IMR-90 (cell line): Measurements from ENCODE around the gene PMEPA1. TPM values are rescaled to one million over a fixed set of nuclear protein-coding genes. Genes with fewer than 3 reads are reported as not detected.

ENCODE experiments used
- ATAC-seq: fragments of 200-7000 bp; cut with Tn5 transposase; 2 replicates; pipeline ENCODE4 v1.9.1; 2020; ENCODE audit warnings: low read depth, mild to moderate bottlenecking, moderate library complexity
- BruUV-seq: library from RNA; stranded (reverse); fragments of 400-500 nt; replicated peaks from 2 replicates; lab custom pipeline; 2021; lab: Mats Ljungman, UMichigan
- CTCF ChIA-PET: fragments of 300-600 bp; formaldehyde crosslinking; extraction: SDS; loops from one replicate; lab custom pipeline; 2021; ENCODE audit warnings: antibody characterized with exemption; lab: Yijun Ruan, JAX
- POLR2A ChIA-PET: fragments of 300-600 bp; sonication (Branson Sonifier 250); formaldehyde crosslinking; loops from one replicate; lab custom pipeline; 2022; ENCODE audit warnings: antibody characterized with exemption; ENCODE audit not compliant: unreplicated experiment; lab: Charles Lee
- DNase-seq: peaks from one replicate; pipeline ENCODE4 v3.0.0; 2013
- H2AFZ ChIP-seq: replicated peaks from 2 replicates; pipeline ENCODE3; 2013; ENCODE audit warnings: low read length, mild to moderate bottlenecking; ENCODE audit not compliant: poor library complexity
- H2AK5ac ChIP-seq: 2 replicates; pipeline ENCODE4 v1.6.1; 2013; ENCODE audit warnings: low read depth, low read length, inconsistent platforms
- H2AK9ac ChIP-seq: replicated peaks from 2 replicates; pipeline ENCODE3; 2013; ENCODE audit warnings: mild to moderate bottlenecking, low read depth, low read length, moderate library complexity; ENCODE audit not compliant: poor library complexity
- H2BK120ac ChIP-seq: 2 replicates; pipeline ENCODE4 v1.6.1; 2013; ENCODE audit warnings: low read depth, low read length, inconsistent platforms
- H2BK15ac ChIP-seq: 3 replicates; pipeline ENCODE4 v1.6.1; 2013; ENCODE audit warnings: low read depth, low read length, inconsistent platforms
- H2BK20ac ChIP-seq: 2 replicates; pipeline ENCODE4 v1.6.1; 2013; ENCODE audit warnings: low read depth, mild to moderate bottlenecking, inconsistent platforms, low read length, moderate library complexity
- H2BK5ac ChIP-seq: 2 replicates; pipeline ENCODE4 v1.6.1; 2013; ENCODE audit warnings: mild to moderate bottlenecking, low read depth, low read length, inconsistent platforms; ENCODE audit not compliant: poor library complexity, severe bottlenecking
- H3K14ac ChIP-seq: replicated peaks from 2 replicates; pipeline ENCODE4 v1.6.1; 2013; ENCODE audit warnings: low read depth, low read length, inconsistent platforms
- H3K18ac ChIP-seq: 2 replicates; pipeline ENCODE4 v1.6.1; 2013; ENCODE audit warnings: low read depth, low read length, control low read depth
- H3K23ac ChIP-seq: 2 replicates; pipeline ENCODE4 v1.6.1; 2013; ENCODE audit warnings: low read depth, low read length, inconsistent platforms
- H3K27ac ChIP-seq: 2 replicates; pipeline ENCODE4 v1.5.1; 2013; ENCODE audit warnings: mild to moderate bottlenecking, control low read depth, low read length; ENCODE audit not compliant: insufficient read depth
- H3K27me3 ChIP-seq: 2 replicates; pipeline ENCODE4 v1.6.1; 2013; ENCODE audit warnings: low read length; ENCODE audit not compliant: control insufficient read depth, insufficient read depth
- H3K36me3 ChIP-seq: 2 replicates; pipeline ENCODE4 v1.6.1; 2013; ENCODE audit warnings: low read length, mixed read lengths; ENCODE audit not compliant: control insufficient read depth, insufficient read depth
- H3K4ac ChIP-seq: 2 replicates; pipeline ENCODE4 v1.6.1; 2013; ENCODE audit warnings: low read depth, low read length, inconsistent platforms
- H3K4me1 ChIP-seq: 2 replicates; pipeline ENCODE4 v1.6.1; 2013; ENCODE audit warnings: low read length, mixed read lengths; ENCODE audit not compliant: control insufficient read depth, insufficient read depth
- H3K4me2 ChIP-seq: 2 replicates; pipeline ENCODE4 v1.6.1; 2013; ENCODE audit warnings: low read depth, mild to moderate bottlenecking, control low read depth, low read length, moderate library complexity
- H3K4me3 ChIP-seq: 2 replicates; pipeline ENCODE4 v1.5.1; 2013; ENCODE audit warnings: low read depth, mild to moderate bottlenecking, control low read depth, low read length, moderate library complexity; ENCODE audit not compliant: insufficient read depth
- H3K56ac ChIP-seq: 2 replicates; pipeline ENCODE4 v1.6.1; 2013; ENCODE audit warnings: low read length, inconsistent platforms; ENCODE audit not compliant: insufficient read depth; ENCODE audit errors: extremely low read depth
- H3K79me1 ChIP-seq, 2 experiments: 2 replicates each; pipeline ENCODE4 v1.6.1; 2013; ENCODE audit warnings: low read length in 2 of 2, inconsistent platforms in 1 of 2, low read depth in 1 of 2
- H3K9ac ChIP-seq: 2 replicates; pipeline ENCODE4 v1.6.1; 2013; ENCODE audit warnings: low read depth, low read length, control low read depth
- H3K9me1 ChIP-seq: 2 replicates; pipeline ENCODE4 v1.6.1; 2013; ENCODE audit warnings: low read length, inconsistent platforms; ENCODE audit not compliant: insufficient read depth
- H3K9me3 ChIP-seq: 2 replicates; pipeline ENCODE4 v1.6.1; 2013; ENCODE audit warnings: low read length; ENCODE audit not compliant: control insufficient read depth, insufficient read depth
- H4K20me1 ChIP-seq: 2 replicates; pipeline ENCODE4 v1.6.1; 2013; ENCODE audit warnings: low read length, inconsistent platforms; ENCODE audit not compliant: insufficient read depth
- H4K5ac ChIP-seq: 2 replicates; pipeline ENCODE4 v1.6.1; 2013; ENCODE audit warnings: mild to moderate bottlenecking, low read depth, low read length, control low read depth
- H4K8ac ChIP-seq, 2 experiments: 2 replicates each; pipeline ENCODE4 v1.6.1; 2013; ENCODE audit warnings: low read depth in 2 of 2, low read length in 2 of 2, control low read depth in 1 of 2, inconsistent platforms in 1 of 2
- H4K91ac ChIP-seq: 2 replicates; pipeline ENCODE4 v1.6.1; 2013; ENCODE audit warnings: low read depth, low read length, inconsistent platforms; ENCODE audit not compliant: insufficient read depth
- BHLHE40 ChIP-seq: fragments of 150-350 bp; IDR thresholded peaks from 2 replicates; pipeline ENCODE4 v1.6.1; 2016; ENCODE audit warnings: mild to moderate bottlenecking, low read depth, low read length
- CEBPB ChIP-seq: IDR thresholded peaks from 2 replicates; pipeline ENCODE4 v1.6.1; 2012; ENCODE audit warnings: low read depth, low read length, improper control_type of control experiment
- CHD1 ChIP-seq: IDR thresholded peaks from 2 replicates; pipeline ENCODE4 v1.6.1; 2012; ENCODE audit warnings: low read depth, low read length, improper control_type of control experiment
- CTCF ChIP-seq: conservative IDR thresholded peaks from 2 replicates; pipeline ENCODE4 v1.5.1; 2012; ENCODE audit warnings: mild to moderate bottlenecking, low read depth, low read length, improper control_type of control experiment
- ELK1 ChIP-seq: fragments of 150-350 bp; IDR thresholded peaks from 2 replicates; pipeline ENCODE4 v1.6.1; 2016; ENCODE audit warnings: low read depth, mild to moderate bottlenecking, low read length, moderate library complexity, borderline replicate concordance
- FOS ChIP-seq: fragments of 150-350 bp; IDR thresholded peaks from 2 replicates; pipeline ENCODE4 v1.6.1; 2016; ENCODE audit warnings: low read depth, low read length
- MAFK ChIP-seq: IDR thresholded peaks from 2 replicates; pipeline ENCODE4 v1.6.1; 2012; ENCODE audit warnings: low read depth, low read length, improper control_type of control experiment
- MAZ ChIP-seq: IDR thresholded peaks from 2 replicates; pipeline ENCODE4 v1.6.1; 2012; ENCODE audit warnings: low read depth, mild to moderate bottlenecking, low read length, improper control_type of control experiment, moderate library complexity, borderline replicate concordance
- MXI1 ChIP-seq: IDR thresholded peaks from 2 replicates; pipeline ENCODE4 v1.6.1; 2012; ENCODE audit warnings: low read depth, mild to moderate bottlenecking, low read length, moderate library complexity, borderline replicate concordance
- NFE2L2 ChIP-seq: fragments of 150-350 bp; IDR thresholded peaks from 2 replicates; pipeline ENCODE4 v1.6.1; 2016; ENCODE audit warnings: low read depth, mild to moderate bottlenecking, low read length
- POLR2A ChIP-seq: IDR thresholded peaks from 2 replicates; pipeline ENCODE4 v1.6.1; 2012; ENCODE audit warnings: mild to moderate bottlenecking, low read depth, low read length
- RAD21 ChIP-seq: IDR thresholded peaks from 2 replicates; pipeline ENCODE4 v1.6.1; 2012; ENCODE audit warnings: low read length, improper control_type of control experiment
- RCOR1 ChIP-seq: IDR thresholded peaks from 2 replicates; pipeline ENCODE4 v1.6.1; 2012; ENCODE audit warnings: mild to moderate bottlenecking, low read length, improper control_type of control experiment; ENCODE audit not compliant: insufficient replicate concordance
- RFX5 ChIP-seq: IDR thresholded peaks from 2 replicates; pipeline ENCODE4 v1.8.0; 2012; ENCODE audit warnings: low read depth, mild to moderate bottlenecking, low read length, moderate library complexity
- SMC3 ChIP-seq: fragments of 150-350 bp; IDR thresholded peaks from 2 replicates; pipeline ENCODE4 v1.6.1; 2016; ENCODE audit warnings: low read depth, mild to moderate bottlenecking, antibody characterized with exemption, low read length, moderate library complexity
- USF2 ChIP-seq: fragments of 150-350 bp; IDR thresholded peaks from 2 replicates; pipeline ENCODE4 v1.6.1; 2017; ENCODE audit warnings: mild to moderate bottlenecking, antibody characterized with exemption, low read length, low read depth
- WGBS, 2 experiments: methylation state at CpG; one replicate each; pipeline versions ENCODE4 v1.1.5 to v1.1.7; 2013; ENCODE audit warnings: missing lambda C conversion rate in 2 of 2; ENCODE audit not compliant: insufficient read length in 1 of 2; ENCODE audit errors: extremely low coverage in 2 of 2; 5-methylcytosine and 5-hydroxymethylcytosine counted together
- dilution Hi-C: fragments of 300-500 bp; cut with HindIII; formaldehyde crosslinking; loops from one replicate; pipeline ENCODE4 v1.14.3; 2018; ENCODE audit warnings: low sequenced_read_pairs; ENCODE audit not compliant: unreplicated experiment
- in situ Hi-C: fragments of 300-500 bp; cut with MboI; formaldehyde crosslinking; loops from 3 replicates; pipeline ENCODE4 v1.14.3; 2019; ENCODE audit warnings: low sequenced_read_pairs, inconsistent platforms, mixed read lengths
- intact Hi-C: fragments of 100-400 bp; cut with micrococcal nuclease; formaldehyde crosslinking; loops from 2 replicates; pipeline ENCODE4 v1.10.0; 2022
- polyA plus RNA-seq, 3 experiments: library from polyadenylated mRNA; depleted of rRNA; stranded (reverse); fragments of >200 nt; gene quantifications; 2 replicates each; pipeline ENCODE4 v1.2.3, GENCODE V29; 2012; ENCODE audit warnings: low replicate concordance in 1 of 3
- total RNA-seq: library from RNA; depleted of rRNA; stranded (reverse); fragments of >200 nt; gene quantifications from 2 replicates; pipeline ENCODE4 v1.2.3, GENCODE V29; 2012

PMEPA1 gene
- total and polyA plus RNA-seq, 2 of the 4 experiments (the other 2 are of a cell fraction) = 2.0 to 6.9 TPM

GRCh38 chr20:57754190-57754589, 44.4 kb upstream of the PMEPA1 start:
- Histone ChIP-seq H3K56ac (no peak overlapping the region), H3K9ac (no peak overlapping the region), H2BK15ac (no peak overlapping the region), H2BK120ac (no peak overlapping the region), H3K27me3 (peaks cover 34% of the 10 kb centered on the region), H3K9me1 (no peaks in the 10 kb centered on the region), H2BK20ac (no peak overlapping the region), H3K4ac (no peak overlapping the region), H3K27ac (no peak overlapping the region), H2AFZ (no peak overlapping the region), H2AK9ac (no peak overlapping the region), H2BK5ac (no peak overlapping the region), H3K23ac (no peak overlapping the region), H4K8ac (no peak overlapping the region), H3K14ac (no peak overlapping the region), H3K4me3 (no peak overlapping the region), H4K91ac (no peak overlapping the region), H4K20me1 (no peaks in the 10 kb centered on the region), H3K79me1 (no peaks in the 10 kb centered on the region), H3K18ac (no peak overlapping the region), H3K36me3 (no peaks in the 10 kb centered on the region), H3K4me2 (no peak overlapping the region), H2AK5ac (no peak overlapping the region), H3K4me1 (peaks cover 2% of the 10 kb centered on the region; the same call in 1 of the 2 replicates), H4K5ac (no peak overlapping the region), H3K9me3 (peaks cover 8% of the 10 kb centered on the region)
- 19% methylated on average over 2 of the region's 3 CpGs; no CpG with 5 or more reads in 1 of the 2 experiments for WGBS, 2 experiments
- BruUV-seq = no TSS peak
- intact Hi-C loops = no loop called here
- POLR2A ChIA-PET = no interaction called here
- DNase-seq = no peak
- in situ Hi-C loops = no loop called here
- CTCF ChIA-PET = no interaction called here
- TF ChIP-seq MXI1 (no peak), MAZ (no peak), ELK1 (no peak), BHLHE40 (no peak), USF2 (no peak), NFE2L2 (no peak), RAD21 (no peak), CHD1 (no peak), CEBPB (no peak), SMC3 (no peak), CTCF (no peak), POLR2A (no peak), RCOR1 (no peak), FOS (no peak), RFX5 (no peak), MAFK (no peak)
- ATAC-seq = no peak
- dilution Hi-C loops = no loop called here
